OCI-LY7 (cell line): ENCODE data around the gene MPPED2.

Experiments used
- CTCF ChIP-seq: fragments of 200-600 bp; sonication (generic); conservative IDR thresholded peaks from 2 replicates; pipeline ENCODE4 v1.5.1; 2014; ENCODE audit warnings: mild to moderate bottlenecking, antibody characterized with exemption, low read length, moderate library complexity, mixed read lengths
- EZH2phosphoT487 ChIP-seq: fragments of 200-600 bp; sonication (generic); IDR thresholded peaks from 2 replicates; pipeline ENCODE4 v1.6.1; 2018; ENCODE audit warnings: low read depth, borderline replicate concordance, mild to moderate bottlenecking, mixed run types, antibody characterized with exemption, low read length, moderate library complexity, mixed read lengths

GRCh38 chr11:30497600-30497999, 88.6 kb downstream of the MPPED2 start:
- TF ChIP-seq CTCF (no peak), EZH2phosphoT487 (no peak)
